Gastroesophageal sphincter (tissue), 4 donors: Measurements from ENCODE around the gene GXYLT1. TPM values are rescaled to one million over a fixed set of nuclear protein-coding genes. Genes with fewer than 3 reads are reported as not detected.

Experiments
- ATAC-seq: fragments of 150-250 bp; one replicate; pipeline ENCODE4 v1.9.1; 2016; ENCODE audit warnings: mild to moderate bottlenecking, moderate library complexity
- H3K27ac ChIP-seq, 4 donors: fragments of 200-600 bp; sonication (generic) in 3 of 4; 1 replicate in 3 of 4; 2 replicates in 1 of 4; pipeline ENCODE4 v1.5.1; 2016 to 2019
- H3K27me3 ChIP-seq: fragments of 200-600 bp; sonication (generic); one replicate; pipeline ENCODE4 v1.5.1; 2019
- H3K36me3 ChIP-seq, 2 donors: fragments of 200-600 bp; sonication (generic); one replicate each; pipeline ENCODE4 v1.5.1; 2019; ENCODE audit warnings: control low read depth in 1 of 2
- H3K4me1 ChIP-seq, 3 donors: fragments of 200-600 bp; sonication (generic); 1 replicate in 2 of 3; 2 replicates in 1 of 3; pipeline ENCODE4 v1.5.1; 2016 to 2019; ENCODE audit warnings: control low read depth in 2 of 3
- H3K4me3 ChIP-seq, 2 donors: fragments of 200-600 bp; sonication (generic); one replicate each; pipeline ENCODE4 v1.5.1; 2019; ENCODE audit warnings: mild to moderate bottlenecking in 1 of 2, moderate library complexity in 1 of 2
- H3K9me3 ChIP-seq, 3 donors: fragments of 200-600 bp; sonication (generic); one replicate each; pipeline ENCODE4 v1.5.1; 2017 to 2019; ENCODE audit warnings: control low read depth in 2 of 3
- EP300 ChIP-seq: sonication (generic); formaldehyde crosslinking; IDR thresholded peaks from one replicate; pipeline ENCODE4 v1.6.1; 2017; ENCODE audit warnings: antibody characterized with exemption, mild to moderate bottlenecking
- POLR2AphosphoS5 ChIP-seq: sonication (generic); formaldehyde crosslinking; IDR thresholded peaks from one replicate; pipeline ENCODE4 v1.6.1; 2017; ENCODE audit warnings: antibody characterized with exemption
- WGBS, 2 donors: methylation state at CpG; one replicate each; pipeline ENCODE4 v1.1.5; 2018; ENCODE audit warnings: low coverage in 1 of 2; 5-methylcytosine and 5-hydroxymethylcytosine counted together
- total RNA-seq, 4 donors: library from RNA; depleted of rRNA; stranded (reverse); fragments of >200 nt; gene quantifications; one replicate each; pipeline ENCODE4 v1.1.0, GENCODE V29; 2016

Gene GXYLT1
- total RNA-seq, 4 donors from 2014 or later, result 6.9 to 11.6 (median 8.3) TPM

DNA sequence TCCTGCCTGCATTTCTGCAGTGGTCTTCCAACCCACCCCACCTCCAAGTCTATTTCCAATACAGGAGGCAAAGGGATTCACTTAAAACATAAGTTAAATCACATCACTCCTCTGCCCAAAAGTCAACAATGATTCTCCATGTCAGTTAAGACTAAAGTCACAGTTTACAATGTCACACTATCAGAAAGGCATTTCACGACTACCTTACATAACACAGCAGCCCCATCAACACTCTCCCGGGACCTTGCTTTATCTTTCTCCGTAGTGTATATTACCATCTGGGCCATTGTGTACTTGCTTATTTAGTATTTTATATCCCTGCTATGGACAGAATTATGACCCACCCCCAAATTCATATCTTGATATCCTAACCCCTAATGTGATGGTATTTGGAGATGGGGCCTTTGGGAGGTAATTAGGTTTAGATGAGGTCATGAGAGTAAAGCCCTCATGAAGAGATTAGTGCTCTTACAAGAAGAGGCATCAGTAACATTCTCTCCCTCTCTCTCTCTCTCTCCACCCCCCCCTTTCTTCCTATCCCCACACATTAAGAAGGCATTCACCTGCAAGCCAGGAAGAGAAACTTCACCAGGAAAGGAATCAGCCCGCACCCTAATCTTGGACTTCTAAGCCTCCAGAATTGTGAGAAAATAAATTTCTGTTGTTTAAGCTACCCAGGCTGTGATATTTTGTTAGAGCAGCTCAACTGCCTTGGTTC is 112.7 kb downstream of the GXYLT1 start:
- 80 to 87% methylated on average over 4 of the region's 4 CpGs for WGBS, 2 donors
- no peak for ATAC-seq
- H3K4me1 ChIP-seq, result no peaks in the 10 kb centered on the region
- TF ChIP-seq EP300 (no peak), POLR2AphosphoS5 (no peak)
- H3K9me3 ChIP-seq, result peaks cover 0 to 6% (median 0%) of the 10 kb centered on the region in 3 donors
- no peak overlapping the region for H3K4me3 ChIP-seq
- no peaks in the 10 kb centered on the region for H3K36me3 ChIP-seq
- H3K27me3 ChIP-seq, result no peaks in the 10 kb centered on the region
- no peak overlapping the region for H3K27ac ChIP-seq

Other genes with a start within 250 kb of the GXYLT1 start
- gene YAF2, start 93.4 kb upstream of the GXYLT1 start, total RNA-seq, result 10 to 100 TPM; 16.5 to 42.3 (median 25.3) TPM
- gene ZCRB1, start 181.2 kb upstream of the GXYLT1 start, total RNA-seq, result 10 to 100 TPM; 36.5 to 79.7 (median 45.9) TPM
- gene PPHLN1, start 181.3 kb upstream of the GXYLT1 start, total RNA-seq, result 10 to 100 TPM; 43.2 to 88.9 (median 56.0) TPM